ENCODE results near the gene TCERG1L.

TCERG1L gene

GRCh38 chr10:131113709-131114291 lies 197.7 kb downstream of the TCERG1L start:
- Histone ChIP-seq H3K27me3 (replicated peaks; ENCODE audit: control insufficient read depth, insufficient read depth, low read length) (no peaks in the 10 kb centered on the region), H3K4me3 (replicated peaks; ENCODE audit: low read depth, low read length) (no peak overlapping the region), H3K36me3 (ENCODE audit: control insufficient read depth, insufficient read depth, low read length) (no peaks in the 10 kb centered on the region)
- DNase-seq (ENCODE audit: extremely low read depth, insufficient read length): no peak
- TF ChIP-seq CTCF (IDR thresholded peaks at IDR 0.05; ENCODE audit: insufficient read depth, low read length, poor library complexity, severe bottlenecking): no peak

GRCh38 chr10:131113165-131113564 lies 198.4 kb downstream of the TCERG1L start:
- Histone ChIP-seq H3K36me3 (ENCODE audit: control insufficient read depth, insufficient read depth, low read length) (no peaks in the 10 kb centered on the region), H3K4me3 (replicated peaks; ENCODE audit: low read depth, low read length) (no peak overlapping the region), H3K27me3 (replicated peaks; ENCODE audit: control insufficient read depth, insufficient read depth, low read length) (no peaks in the 10 kb centered on the region)
- TF ChIP-seq CTCF (IDR thresholded peaks at IDR 0.05; ENCODE audit: insufficient read depth, low read length, poor library complexity, severe bottlenecking): no peak
- DNase-seq (ENCODE audit: extremely low read depth, insufficient read length): no peak

- no peak for TF ChIP-seq CTCF (IDR thresholded peaks at IDR 0.05; ENCODE audit: insufficient read depth, low read length, poor library complexity, severe bottlenecking)
- DNase-seq (ENCODE audit: extremely low read depth, insufficient read length): no peak
Measured at GRCh38 chr10:131112691-131113090, 198.8 kb downstream of the TCERG1L start.

GRCh38 chr10:131111471-131112080 lies 199.9 kb downstream of the TCERG1L start:
- no peaks in the 10 kb centered on the region for H3K27me3 ChIP-seq (replicated peaks; ENCODE audit: control insufficient read depth, insufficient read depth, low read length)
- H3K4me3 ChIP-seq (replicated peaks; ENCODE audit: low read depth, low read length): no peak overlapping the region
- DNase-seq (ENCODE audit: extremely low read depth, insufficient read length): no peak
- H3K36me3 ChIP-seq (ENCODE audit: control insufficient read depth, insufficient read depth, low read length): no peaks in the 10 kb centered on the region
- no peak for TF ChIP-seq CTCF (IDR thresholded peaks at IDR 0.05; ENCODE audit: insufficient read depth, low read length, poor library complexity, severe bottlenecking)

More at GRCh38 chr10:131112691-131113090, 198.8 kb downstream of the TCERG1L start:
- H3K36me3 ChIP-seq (ENCODE audit: control insufficient read depth, insufficient read depth, low read length): no peaks in the 10 kb centered on the region
- no peaks in the 10 kb centered on the region for H3K27me3 ChIP-seq (replicated peaks; ENCODE audit: control insufficient read depth, insufficient read depth, low read length)
- no peak overlapping the region for H3K4me3 ChIP-seq (replicated peaks; ENCODE audit: low read depth, low read length)

- Histone ChIP-seq H3K27me3 (replicated peaks; ENCODE audit: control insufficient read depth, insufficient read depth, low read length) (no peaks in the 10 kb centered on the region), H3K4me3 (replicated peaks; ENCODE audit: low read depth, low read length) (no peak overlapping the region), H3K36me3 (ENCODE audit: control insufficient read depth, insufficient read depth, low read length) (no peaks in the 10 kb centered on the region)
- DNase-seq (ENCODE audit: extremely low read depth, insufficient read length): no peak
- no peak for TF ChIP-seq CTCF (IDR thresholded peaks at IDR 0.05; ENCODE audit: insufficient read depth, low read length, poor library complexity, severe bottlenecking)
Measured at GRCh38 chr10:131111007-131111406, 200.5 kb downstream of the TCERG1L start.
